IMR-90 (cell line): Measurements from ENCODE around the gene NUP93. TPM values are rescaled to one million over a fixed set of nuclear protein-coding genes. Genes with fewer than 3 reads are reported as not detected.

ENCODE experiments used
- ATAC-seq: fragments of 200-7000 bp; cut with Tn5 transposase; 2 replicates; pipeline ENCODE4 v1.9.1; 2020; ENCODE audit warnings: low read depth, mild to moderate bottlenecking, moderate library complexity
- BruUV-seq: library from RNA; stranded (reverse); fragments of 400-500 nt; replicated peaks from 2 replicates; lab custom pipeline; 2021; lab: Mats Ljungman, UMichigan
- CTCF ChIA-PET: fragments of 300-600 bp; formaldehyde crosslinking; extraction: SDS; loops from one replicate; lab custom pipeline; 2021; ENCODE audit warnings: antibody characterized with exemption; lab: Yijun Ruan, JAX
- POLR2A ChIA-PET: fragments of 300-600 bp; sonication (Branson Sonifier 250); formaldehyde crosslinking; loops from one replicate; lab custom pipeline; 2022; ENCODE audit warnings: antibody characterized with exemption; ENCODE audit not compliant: unreplicated experiment; lab: Charles Lee
- DNase-seq: peaks from one replicate; pipeline ENCODE4 v3.0.0; 2013
- H2AFZ ChIP-seq: replicated peaks from 2 replicates; pipeline ENCODE3; 2013; ENCODE audit warnings: low read length, mild to moderate bottlenecking; ENCODE audit not compliant: poor library complexity
- H2AK5ac ChIP-seq: 2 replicates; pipeline ENCODE4 v1.6.1; 2013; ENCODE audit warnings: low read depth, low read length, inconsistent platforms
- H2AK9ac ChIP-seq: replicated peaks from 2 replicates; pipeline ENCODE3; 2013; ENCODE audit warnings: mild to moderate bottlenecking, low read depth, low read length, moderate library complexity; ENCODE audit not compliant: poor library complexity
- H2BK120ac ChIP-seq: 2 replicates; pipeline ENCODE4 v1.6.1; 2013; ENCODE audit warnings: low read depth, low read length, inconsistent platforms
- H2BK15ac ChIP-seq: 3 replicates; pipeline ENCODE4 v1.6.1; 2013; ENCODE audit warnings: low read depth, low read length, inconsistent platforms
- H2BK20ac ChIP-seq: 2 replicates; pipeline ENCODE4 v1.6.1; 2013; ENCODE audit warnings: low read depth, mild to moderate bottlenecking, inconsistent platforms, low read length, moderate library complexity
- H2BK5ac ChIP-seq: 2 replicates; pipeline ENCODE4 v1.6.1; 2013; ENCODE audit warnings: mild to moderate bottlenecking, low read depth, low read length, inconsistent platforms; ENCODE audit not compliant: poor library complexity, severe bottlenecking
- H3K14ac ChIP-seq: replicated peaks from 2 replicates; pipeline ENCODE4 v1.6.1; 2013; ENCODE audit warnings: low read depth, low read length, inconsistent platforms
- H3K18ac ChIP-seq: 2 replicates; pipeline ENCODE4 v1.6.1; 2013; ENCODE audit warnings: low read depth, low read length, control low read depth
- H3K23ac ChIP-seq: 2 replicates; pipeline ENCODE4 v1.6.1; 2013; ENCODE audit warnings: low read depth, low read length, inconsistent platforms
- H3K27ac ChIP-seq: 2 replicates; pipeline ENCODE4 v1.5.1; 2013; ENCODE audit warnings: mild to moderate bottlenecking, control low read depth, low read length; ENCODE audit not compliant: insufficient read depth
- H3K27me3 ChIP-seq: 2 replicates; pipeline ENCODE4 v1.6.1; 2013; ENCODE audit warnings: low read length; ENCODE audit not compliant: control insufficient read depth, insufficient read depth
- H3K36me3 ChIP-seq: 2 replicates; pipeline ENCODE4 v1.6.1; 2013; ENCODE audit warnings: low read length, mixed read lengths; ENCODE audit not compliant: control insufficient read depth, insufficient read depth
- H3K4ac ChIP-seq: 2 replicates; pipeline ENCODE4 v1.6.1; 2013; ENCODE audit warnings: low read depth, low read length, inconsistent platforms
- H3K4me1 ChIP-seq: 2 replicates; pipeline ENCODE4 v1.6.1; 2013; ENCODE audit warnings: low read length, mixed read lengths; ENCODE audit not compliant: control insufficient read depth, insufficient read depth
- H3K4me2 ChIP-seq: 2 replicates; pipeline ENCODE4 v1.6.1; 2013; ENCODE audit warnings: low read depth, mild to moderate bottlenecking, control low read depth, low read length, moderate library complexity
- H3K4me3 ChIP-seq: 2 replicates; pipeline ENCODE4 v1.5.1; 2013; ENCODE audit warnings: low read depth, mild to moderate bottlenecking, control low read depth, low read length, moderate library complexity; ENCODE audit not compliant: insufficient read depth
- H3K56ac ChIP-seq: 2 replicates; pipeline ENCODE4 v1.6.1; 2013; ENCODE audit warnings: low read length, inconsistent platforms; ENCODE audit not compliant: insufficient read depth; ENCODE audit errors: extremely low read depth
- H3K79me1 ChIP-seq, 2 experiments: 2 replicates each; pipeline ENCODE4 v1.6.1; 2013; ENCODE audit warnings: low read length in 2 of 2, inconsistent platforms in 1 of 2, low read depth in 1 of 2
- H3K9ac ChIP-seq: 2 replicates; pipeline ENCODE4 v1.6.1; 2013; ENCODE audit warnings: low read depth, low read length, control low read depth
- H3K9me1 ChIP-seq: 2 replicates; pipeline ENCODE4 v1.6.1; 2013; ENCODE audit warnings: low read length, inconsistent platforms; ENCODE audit not compliant: insufficient read depth
- H3K9me3 ChIP-seq: 2 replicates; pipeline ENCODE4 v1.6.1; 2013; ENCODE audit warnings: low read length; ENCODE audit not compliant: control insufficient read depth, insufficient read depth
- H4K20me1 ChIP-seq: 2 replicates; pipeline ENCODE4 v1.6.1; 2013; ENCODE audit warnings: low read length, inconsistent platforms; ENCODE audit not compliant: insufficient read depth
- H4K5ac ChIP-seq: 2 replicates; pipeline ENCODE4 v1.6.1; 2013; ENCODE audit warnings: mild to moderate bottlenecking, low read depth, low read length, control low read depth
- H4K8ac ChIP-seq, 2 experiments: 2 replicates each; pipeline ENCODE4 v1.6.1; 2013; ENCODE audit warnings: low read depth in 2 of 2, low read length in 2 of 2, control low read depth in 1 of 2, inconsistent platforms in 1 of 2
- H4K91ac ChIP-seq: 2 replicates; pipeline ENCODE4 v1.6.1; 2013; ENCODE audit warnings: low read depth, low read length, inconsistent platforms; ENCODE audit not compliant: insufficient read depth
- BHLHE40 ChIP-seq: fragments of 150-350 bp; IDR thresholded peaks from 2 replicates; pipeline ENCODE4 v1.6.1; 2016; ENCODE audit warnings: mild to moderate bottlenecking, low read depth, low read length
- CTCF ChIP-seq: conservative IDR thresholded peaks from 2 replicates; pipeline ENCODE4 v1.5.1; 2012; ENCODE audit warnings: mild to moderate bottlenecking, low read depth, low read length, improper control_type of control experiment
- MAFK ChIP-seq: IDR thresholded peaks from 2 replicates; pipeline ENCODE4 v1.6.1; 2012; ENCODE audit warnings: low read depth, low read length, improper control_type of control experiment
- MAZ ChIP-seq: IDR thresholded peaks from 2 replicates; pipeline ENCODE4 v1.6.1; 2012; ENCODE audit warnings: low read depth, mild to moderate bottlenecking, low read length, improper control_type of control experiment, moderate library complexity, borderline replicate concordance
- RAD21 ChIP-seq: IDR thresholded peaks from 2 replicates; pipeline ENCODE4 v1.6.1; 2012; ENCODE audit warnings: low read length, improper control_type of control experiment
- RCOR1 ChIP-seq: IDR thresholded peaks from 2 replicates; pipeline ENCODE4 v1.6.1; 2012; ENCODE audit warnings: mild to moderate bottlenecking, low read length, improper control_type of control experiment; ENCODE audit not compliant: insufficient replicate concordance
- RFX5 ChIP-seq: IDR thresholded peaks from 2 replicates; pipeline ENCODE4 v1.8.0; 2012; ENCODE audit warnings: low read depth, mild to moderate bottlenecking, low read length, moderate library complexity
- SMC3 ChIP-seq: fragments of 150-350 bp; IDR thresholded peaks from 2 replicates; pipeline ENCODE4 v1.6.1; 2016; ENCODE audit warnings: low read depth, mild to moderate bottlenecking, antibody characterized with exemption, low read length, moderate library complexity
- WGBS, 2 experiments: methylation state at CpG; one replicate each; pipeline versions ENCODE4 v1.1.5 to v1.1.7; 2013; ENCODE audit warnings: missing lambda C conversion rate in 2 of 2; ENCODE audit not compliant: insufficient read length in 1 of 2; ENCODE audit errors: extremely low coverage in 2 of 2; 5-methylcytosine and 5-hydroxymethylcytosine counted together
- dilution Hi-C: fragments of 300-500 bp; cut with HindIII; formaldehyde crosslinking; loops from one replicate; pipeline ENCODE4 v1.14.3; 2018; ENCODE audit warnings: low sequenced_read_pairs; ENCODE audit not compliant: unreplicated experiment
- in situ Hi-C: fragments of 300-500 bp; cut with MboI; formaldehyde crosslinking; loops from 3 replicates; pipeline ENCODE4 v1.14.3; 2019; ENCODE audit warnings: low sequenced_read_pairs, inconsistent platforms, mixed read lengths
- intact Hi-C: fragments of 100-400 bp; cut with micrococcal nuclease; formaldehyde crosslinking; loops from 2 replicates; pipeline ENCODE4 v1.10.0; 2022
- microRNA-seq, 2 experiments: library from miRNA; stranded (forward) in 1 of 2; unstranded in 1 of 2; fragments of 10-50 nt in 1 of 2; fragments of <30 nt in 1 of 2; gene quantifications in 1 of 2; microRNA quantifications in 1 of 2; one replicate each; pipeline versions ENCODE3 to v1.1.0; 2013 to 2020; ENCODE audit not compliant: insufficient read depth in 1 of 2, insufficient read length in 1 of 2, unreplicated experiment in 1 of 2
- polyA plus RNA-seq, 3 experiments: library from polyadenylated mRNA; depleted of rRNA; stranded (reverse); fragments of >200 nt; gene quantifications; 2 replicates each; pipeline ENCODE4 v1.2.3, GENCODE V29; 2012; ENCODE audit warnings: low replicate concordance in 1 of 3
- small RNA-seq, 5 experiments: library from RNA; depleted of rRNA; stranded (forward); fragments of <200 nt; gene quantifications; one replicate each; pipeline ENCODE3, GENCODE V24; 2012
- total RNA-seq: library from RNA; depleted of rRNA; stranded (reverse); fragments of >200 nt; gene quantifications from 2 replicates; pipeline ENCODE4 v1.2.3, GENCODE V29; 2012; rRNA removed

The NUP93 gene
- total and polyA plus RNA-seq, 2 of the 4 experiments (the other 2 are of a cell fraction), result 54.6 to 72.6 TPM

DNA sequence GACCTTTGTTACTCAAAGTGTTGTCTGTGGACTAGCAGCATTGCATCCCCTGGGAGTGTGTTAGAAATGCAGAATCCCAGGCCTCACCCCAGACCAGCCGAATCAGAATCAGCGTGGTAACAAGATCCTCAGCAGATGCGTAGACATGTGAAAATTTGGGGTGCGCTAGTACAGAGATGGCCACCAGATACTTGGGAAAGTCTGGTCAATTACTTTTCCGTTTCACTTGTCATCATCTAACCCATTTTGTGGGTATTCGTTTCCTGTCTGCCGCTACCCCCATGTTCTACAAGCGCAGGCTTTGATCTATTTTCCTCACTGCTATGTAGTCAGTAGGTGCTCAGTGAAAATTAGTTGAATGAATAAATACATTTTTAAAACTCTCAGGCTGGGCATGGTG, 168.9 kb downstream of the NUP93 start:
- Histone ChIP-seq H3K4me3 (no peak overlapping the region), H4K20me1 (no peaks in the 10 kb centered on the region), H2BK15ac (no peak overlapping the region), H3K4ac (no peak overlapping the region), H3K9ac (no peak overlapping the region), H4K91ac (no peak overlapping the region), H3K9me1 (no peaks in the 10 kb centered on the region), H2BK120ac (no peak overlapping the region), H3K9me3 (no peaks in the 10 kb centered on the region), H2AK9ac (no peak overlapping the region), H2BK5ac (no peak overlapping the region), H3K27me3 (peaks cover 39% of the 10 kb centered on the region), H2AK5ac (no peak overlapping the region), H2BK20ac (no peak overlapping the region), H3K27ac (no peak overlapping the region), H3K14ac (no peak overlapping the region), H4K5ac (no peak overlapping the region), H3K4me2 (no peak overlapping the region), H4K8ac (no peak overlapping the region), H2AFZ (no peak overlapping the region), H3K56ac (no peak overlapping the region), H3K79me1 (no peaks in the 10 kb centered on the region), H3K23ac (no peak overlapping the region), H3K4me1 (no peaks in the 10 kb centered on the region), H3K36me3 (no peaks in the 10 kb centered on the region), H3K18ac (no peak overlapping the region)
- ChIA-PET CTCF (no interaction called here), POLR2A (no interaction called here)
- TF ChIP-seq SMC3 (no peak), MAFK (no peak), RFX5 (no peak), RAD21 (no peak), MAZ (no peak), BHLHE40 (no peak), CTCF (no peak), RCOR1 (no peak)
- dilution Hi-C loops, result no loop called here
- in situ Hi-C loops, result no loop called here
- 96% methylated on average over 4 of the region's 8 CpGs; no CpG with 5 or more reads in 1 of the 2 experiments for WGBS, 2 experiments
- DNase-seq (no peak), ATAC-seq (no peak)
- no TSS peak for BruUV-seq
- intact Hi-C loops, result no loop called here

Small RNA genes lying within 50 kb of the gene (microRNA-seq; reads per million reads assigned to microRNA genes)
- 2.9 to 3.1 reads per million in 2 experiments for gene MIR138-2

Small RNA genes lying within 50 kb of the gene (small RNA-seq; reads per million reads assigned to genes)
- gene MIR138-2, result 0 to 2.0 (median 0.08) reads per million in 5 experiments

Other genes starting within 250 kb of the NUP93 start
- 18.6 and 31.9 TPM in 2 replicates for gene BBS2, start 210.1 kb upstream of the NUP93 start, total RNA-seq
- 29.9 and 32.3 TPM in 2 replicates for gene BBS2, start 210.1 kb upstream of the NUP93 start, polyA plus RNA-seq (2012; rRNA removed)
- not detected in 2 replicates for gene MT4, start 165.1 kb upstream of the NUP93 start, total RNA-seq
- gene MT4, start 165.1 kb upstream of the NUP93 start, polyA plus RNA-seq (2012; rRNA removed), result not detected in 2 replicates
- gene MT3, start 140.6 kb upstream of the NUP93 start, total RNA-seq, result not detected in 2 replicates
- 0.62 and 0.70 TPM in 2 replicates for gene MT3, start 140.6 kb upstream of the NUP93 start, polyA plus RNA-seq (2012; rRNA removed)
- 25.5 and 55.5 TPM in 2 replicates for gene MT2A, start 121.5 kb upstream of the NUP93 start, total RNA-seq
- gene MT2A, start 121.5 kb upstream of the NUP93 start, polyA plus RNA-seq (2012; rRNA removed), result 588 and 621 TPM in 2 replicates
- gene MT1E, start 104.3 kb upstream of the NUP93 start, total RNA-seq, result 137 and 166 TPM in 2 replicates
- 733 and 821 TPM in 2 replicates for gene MT1E, start 104.3 kb upstream of the NUP93 start, polyA plus RNA-seq (2012; rRNA removed)
- not detected in 2 replicates for gene MT1M, start 97.5 kb upstream of the NUP93 start, total RNA-seq
- 0.10 TPM in 1 of 2 replicates, not detected in the other for gene MT1M, start 97.5 kb upstream of the NUP93 start, polyA plus RNA-seq (2012; rRNA removed)
- 1.9 TPM in 1 of 2 replicates, not detected in the other for gene MT1A, start 91.5 kb upstream of the NUP93 start, total RNA-seq
- 0.60 and 1.6 TPM in 2 replicates for gene MT1A, start 91.5 kb upstream of the NUP93 start, polyA plus RNA-seq (2012; rRNA removed)
- not detected in 2 replicates for gene MT1B, start 78.2 kb upstream of the NUP93 start, total RNA-seq
- not detected in 2 replicates for gene MT1B, start 78.2 kb upstream of the NUP93 start, polyA plus RNA-seq (2012; rRNA removed)
- not detected in 2 replicates for gene MT1F, start 72.2 kb upstream of the NUP93 start, total RNA-seq
- gene MT1F, start 72.2 kb upstream of the NUP93 start, polyA plus RNA-seq (2012; rRNA removed), result 0.56 and 1.1 TPM in 2 replicates
- gene MT1G, start 62.1 kb upstream of the NUP93 start, total RNA-seq, result not detected in 2 replicates
- 0.48 and 0.56 TPM in 2 replicates for gene MT1G, start 62.1 kb upstream of the NUP93 start, polyA plus RNA-seq (2012; rRNA removed)
- not detected in 2 replicates for gene MT1H, start 60.3 kb upstream of the NUP93 start, total RNA-seq
- gene MT1H, start 60.3 kb upstream of the NUP93 start, polyA plus RNA-seq (2012; rRNA removed), result not detected in 2 replicates
- 5.6 and 37.2 TPM in 2 replicates for gene MT1X, start 47.7 kb upstream of the NUP93 start, total RNA-seq
- 117 and 170 TPM in 2 replicates for gene MT1X, start 47.7 kb upstream of the NUP93 start, polyA plus RNA-seq (2012; rRNA removed)
- gene SLC12A3, start 135.1 kb downstream of the NUP93 start, total RNA-seq, result not detected in 2 replicates
- gene SLC12A3, start 135.1 kb downstream of the NUP93 start, polyA plus RNA-seq (2012; rRNA removed), result not detected in 2 replicates
- 83.3 and 148 TPM in 2 replicates for gene HERPUD1, start 202.0 kb downstream of the NUP93 start, total RNA-seq
- gene HERPUD1, start 202.0 kb downstream of the NUP93 start, polyA plus RNA-seq (2012; rRNA removed), result 122 and 130 TPM in 2 replicates
- not detected in 2 replicates for gene CETP, start 231.8 kb downstream of the NUP93 start, total RNA-seq
- gene CETP, start 231.8 kb downstream of the NUP93 start, polyA plus RNA-seq (2012; rRNA removed), result not detected in 2 replicates